HG02571 (cell line): Measurements from ENCODE around the gene FOXC2.
A peak's percentile ranks its signal among the peaks of the same experiment; 100 is the strongest.
"Not testable (repeated sequence)": the region's sequence is repeated elsewhere in the genome, so short reads cannot be mapped to it uniquely, and the experiment has no call there.

Experiments
- ATAC-seq: cut with Tn5 transposase; IDR thresholded peaks from one replicate; pipeline ENCODE4 v1.9.1; 2021; ENCODE audit warnings: mild to moderate bottlenecking, moderate library complexity; ENCODE audit not compliant: unreplicated experiment

The FOXC2 gene

DNA sequence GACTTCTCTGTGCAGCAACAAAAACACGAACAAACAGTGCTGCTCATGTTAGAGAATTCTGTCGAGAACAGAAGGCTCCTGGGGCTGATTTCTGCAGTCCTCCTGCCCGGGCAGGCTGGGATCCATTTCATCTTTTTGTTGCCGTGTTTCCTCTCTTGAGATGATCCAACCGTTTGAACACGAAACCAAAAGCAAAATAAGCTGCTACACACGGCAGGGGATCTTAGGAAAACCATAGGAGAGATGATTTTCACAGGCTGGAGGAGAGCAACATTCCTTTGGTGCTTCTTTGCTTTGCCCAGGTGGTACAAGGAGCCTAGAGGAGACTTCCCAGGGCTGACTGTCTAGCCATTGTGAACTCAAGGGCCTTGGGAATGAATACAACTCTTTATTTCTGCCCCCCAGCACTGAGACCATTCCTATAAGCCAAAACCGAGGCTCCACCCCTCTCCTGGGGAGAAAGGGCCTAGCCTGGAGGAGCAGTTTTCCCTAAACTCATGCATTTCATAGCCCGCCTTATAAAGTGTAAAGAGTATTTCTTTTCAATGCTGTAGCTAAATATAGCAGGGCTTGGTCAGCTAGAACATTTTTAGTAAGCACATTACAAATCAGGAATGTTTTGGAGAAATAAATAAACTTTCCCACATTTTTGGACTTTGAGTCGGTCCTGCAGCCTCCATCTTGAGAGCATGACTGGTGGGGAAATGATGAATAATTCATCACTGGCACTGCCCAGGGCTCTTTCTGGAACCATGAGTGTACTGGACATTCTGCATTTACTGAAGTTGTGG lies 19.4 kb downstream of the FOXC2 start:
- no peak for ATAC-seq

GRCh38 chr16:86587487-86587886 lies 20.9 kb downstream of the FOXC2 start:
- no peak for ATAC-seq

DNA sequence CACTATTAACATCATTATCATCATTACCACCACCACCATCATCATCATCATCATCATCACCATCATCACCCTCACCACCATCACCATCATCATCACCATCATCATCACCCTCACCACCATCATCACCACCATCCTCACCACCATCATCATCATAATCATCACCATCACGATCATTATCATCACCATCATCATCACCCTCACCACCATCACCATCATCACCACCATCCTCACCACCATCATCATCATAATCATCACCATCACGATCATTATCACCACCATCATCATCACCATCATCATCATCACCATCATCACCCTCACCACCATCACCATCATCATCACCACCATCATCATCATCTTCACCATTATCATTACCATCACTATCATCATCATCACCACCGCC lies 21.3 kb downstream of the FOXC2 start:
- not testable (repeated sequence) for ATAC-seq

GRCh38 chr16:86590501-86591144 lies 24.0 kb downstream of the FOXC2 start:
- no peak for ATAC-seq

- no peak for ATAC-seq
Measured at GRCh38 chr16:86591270-86591669, 24.6 kb downstream of the FOXC2 start.

GRCh38 chr16:86593913-86594620 lies 27.4 kb downstream of the FOXC2 start:
- ATAC-seq = no peak

DNA sequence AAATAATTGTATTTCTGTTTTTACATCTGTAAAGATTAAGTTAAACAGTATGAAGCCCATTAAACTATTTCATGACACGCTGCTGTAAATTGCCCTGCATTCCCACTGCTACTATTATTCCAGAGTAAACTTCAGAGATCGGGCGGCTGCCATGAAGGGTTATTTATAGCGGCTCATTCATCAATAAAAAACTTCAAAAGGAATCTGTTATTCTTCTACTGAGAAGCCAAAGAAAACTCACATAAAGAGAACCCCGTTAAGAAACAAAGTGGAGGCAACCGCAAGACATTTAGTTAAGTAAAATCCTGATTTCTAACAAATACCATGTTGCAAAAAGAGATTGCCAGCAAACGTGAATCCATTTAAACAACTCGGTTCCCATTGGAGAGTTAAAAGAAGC lies 28.1 kb downstream of the FOXC2 start:
- no peak for ATAC-seq

GRCh38 chr16:86595983-86596605 lies 29.5 kb downstream of the FOXC2 start:
- no peak for ATAC-seq

DNA sequence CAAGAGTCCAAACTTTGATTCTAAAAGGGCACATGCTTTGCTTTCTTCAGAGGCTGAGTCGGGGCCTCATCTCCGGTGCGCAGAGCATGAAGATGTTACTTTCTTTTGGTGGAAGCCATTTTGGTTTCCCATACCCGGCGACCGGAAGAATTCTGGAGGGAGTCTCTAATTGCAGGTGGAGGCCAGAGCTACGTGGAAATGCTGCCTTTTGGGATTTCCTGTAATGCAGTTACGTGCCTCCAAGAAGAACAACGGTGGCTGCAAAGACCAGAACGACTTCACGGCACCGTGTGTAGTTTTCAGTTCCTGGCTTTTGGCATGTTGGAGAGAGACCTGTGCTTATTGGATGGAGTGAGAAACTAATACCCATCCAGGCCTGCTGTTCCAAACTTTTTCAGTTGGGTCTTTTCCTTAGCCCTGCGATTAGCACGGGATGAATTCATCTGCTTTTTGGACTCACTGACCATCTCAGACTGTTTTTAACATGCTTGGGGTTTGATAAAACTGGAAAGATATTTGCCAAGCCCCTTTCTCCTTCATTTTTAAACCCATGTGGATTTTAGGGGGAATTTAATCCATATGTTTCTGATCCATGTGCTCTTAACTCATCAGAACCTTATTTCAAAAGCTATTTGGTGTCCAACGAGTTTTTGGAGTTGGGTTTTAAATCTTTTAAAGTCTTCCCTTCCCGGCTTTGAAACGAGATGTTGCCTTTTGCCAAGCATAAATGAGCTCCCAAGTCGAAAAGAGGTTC lies 30.7 kb downstream of the FOXC2 start:
- ATAC-seq = no peak

DNA sequence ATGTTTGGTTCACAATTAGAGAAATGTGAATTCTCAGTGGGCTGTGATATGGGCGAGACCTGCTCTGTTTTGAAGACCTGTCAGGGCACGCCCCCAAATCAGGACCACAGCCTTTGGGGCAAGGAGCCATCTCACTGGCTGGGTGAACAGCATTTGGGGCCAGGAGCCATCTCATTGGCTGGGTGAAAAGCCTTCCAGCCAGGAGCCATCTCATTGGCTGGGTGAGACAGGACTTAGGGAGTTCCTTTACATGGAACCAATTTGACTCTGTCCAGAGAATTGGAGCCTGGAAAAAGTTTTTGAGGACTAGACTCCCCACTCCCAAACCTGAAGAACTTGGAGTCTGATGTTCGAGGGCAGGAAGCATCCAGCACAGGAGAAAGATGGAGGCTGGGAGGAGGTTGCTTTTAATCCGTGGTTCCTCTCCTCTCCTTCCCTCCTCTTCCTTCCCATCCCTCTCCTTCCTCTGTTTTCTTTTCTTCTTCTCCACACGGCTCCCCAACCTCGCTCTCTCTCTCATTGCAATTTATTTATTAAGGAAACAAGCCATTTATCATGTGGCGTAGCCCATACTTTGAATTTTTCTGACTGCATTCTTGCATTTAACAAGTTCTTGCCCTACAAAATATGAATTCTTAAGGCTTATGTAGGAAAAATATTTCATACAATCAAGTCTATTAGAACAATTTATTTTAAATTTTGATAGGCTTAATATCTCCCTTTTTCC lies 31.4 kb downstream of the FOXC2 start:
- ATAC-seq = no peak

DNA sequence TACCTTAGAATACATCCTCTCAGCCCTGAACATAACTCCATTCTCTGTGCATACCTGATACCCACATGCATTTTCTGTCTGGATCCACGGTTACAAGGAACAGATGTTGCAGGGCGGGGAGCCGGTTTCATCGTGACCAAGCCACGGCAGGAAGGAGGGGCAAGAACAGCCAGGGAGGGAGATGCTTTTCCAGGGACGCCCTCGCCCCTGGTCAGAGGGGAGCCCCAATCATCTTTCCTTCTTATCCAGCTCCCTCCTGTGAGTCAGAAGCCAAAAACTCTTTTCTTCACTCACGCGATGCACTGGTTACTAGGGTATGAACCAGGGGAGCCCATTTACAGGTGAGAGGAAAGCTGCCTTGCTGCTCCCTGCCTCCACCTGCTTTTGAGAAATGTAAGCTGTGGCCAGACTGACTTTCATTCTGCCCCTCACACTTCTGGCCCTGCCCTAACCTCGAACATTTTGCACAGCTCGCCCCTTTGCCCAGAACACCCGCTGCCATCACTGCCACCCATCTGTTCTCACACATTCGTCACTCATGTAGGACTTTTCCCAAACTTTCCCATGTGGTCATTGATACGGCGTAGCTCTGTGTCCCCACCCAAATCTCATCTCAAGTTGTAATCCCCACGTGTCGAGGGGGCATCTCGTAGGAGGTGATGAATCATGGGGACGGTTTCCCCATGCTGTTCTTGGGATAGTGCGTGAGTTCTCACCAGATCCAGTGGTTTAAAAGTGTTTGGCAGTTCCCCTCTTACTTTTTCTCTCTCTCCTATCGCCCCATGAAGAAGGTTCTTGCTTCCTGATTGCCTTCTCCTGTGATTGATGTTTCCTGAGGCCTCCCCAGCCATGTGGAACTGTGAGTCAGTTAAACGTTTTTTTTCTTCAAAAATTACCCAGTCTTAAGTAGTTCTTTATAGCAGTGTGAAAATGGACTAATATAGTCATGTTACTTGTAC lies 32.3 kb downstream of the FOXC2 start:
- ATAC-seq = no peak

DNA sequence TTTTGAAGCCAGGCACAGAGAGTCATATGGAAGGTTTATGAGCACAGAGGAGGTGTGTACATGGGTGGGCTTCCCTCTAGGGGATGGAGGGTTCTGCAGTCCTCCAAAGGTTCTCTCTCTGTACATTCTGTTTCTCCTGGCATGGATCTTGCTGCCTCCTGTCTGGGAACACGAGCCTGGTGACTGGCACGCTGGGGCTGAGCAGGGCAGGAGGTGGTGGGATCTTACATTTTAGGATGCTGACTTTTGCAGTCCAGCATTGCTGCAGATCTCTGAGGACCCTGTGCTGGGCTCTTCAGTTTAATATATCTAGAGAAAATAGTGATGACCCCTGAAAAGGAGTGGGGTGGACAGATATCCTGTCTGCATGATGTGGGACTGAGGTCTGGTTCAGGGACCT lies 34.7 kb downstream of the FOXC2 start:
- ATAC-seq = no peak

GRCh38 chr16:86602521-86602920 lies 35.9 kb downstream of the FOXC2 start:
- ATAC-seq = no peak

- ATAC-seq = peak; percentile 56
Measured at GRCh38 chr16:86604436-86605193, 38.0 kb downstream of the FOXC2 start.

DNA sequence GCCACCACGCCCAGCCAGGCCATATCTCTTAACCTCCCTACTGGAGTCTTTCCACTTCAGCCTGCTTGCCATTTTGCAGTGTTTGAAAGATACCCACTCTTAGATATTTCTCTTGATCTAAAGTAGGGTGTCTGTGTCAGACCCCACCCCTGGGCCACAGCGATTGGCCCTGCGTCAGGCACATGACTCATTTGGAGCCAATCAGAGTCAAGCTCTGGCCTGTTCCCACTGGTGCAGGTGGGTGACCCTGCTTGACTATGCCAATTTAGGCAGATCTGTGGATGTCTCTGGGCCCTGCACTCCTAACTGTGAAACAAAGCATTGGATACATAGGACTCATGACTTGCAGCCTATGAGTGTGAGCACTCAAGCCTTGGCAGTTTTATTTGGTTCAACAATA lies 39.3 kb downstream of the FOXC2 start:
- ATAC-seq = no peak

GRCh38 chr16:86608301-86608747 lies 41.7 kb downstream of the FOXC2 start:
- ATAC-seq = no peak

DNA sequence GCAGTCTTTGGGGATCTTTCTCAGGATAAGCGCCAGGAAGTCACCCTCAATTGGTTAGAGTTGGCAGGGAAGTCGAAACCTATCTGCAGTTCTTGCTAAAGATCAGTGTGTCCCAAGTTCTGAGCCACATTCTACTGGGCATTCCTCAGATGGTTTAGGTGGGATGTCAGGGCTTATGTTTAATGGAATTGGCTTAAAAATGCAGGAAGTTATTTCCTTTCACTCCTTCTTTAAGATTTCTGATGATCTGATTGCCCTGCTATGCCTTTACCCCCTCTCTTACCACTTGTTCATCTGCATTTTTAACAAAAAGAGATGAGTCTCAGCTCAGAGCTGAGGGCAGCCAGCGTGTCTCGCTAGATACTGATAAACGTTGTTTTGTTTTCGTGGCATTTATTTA lies 42.5 kb downstream of the FOXC2 start:
- no peak for ATAC-seq

DNA sequence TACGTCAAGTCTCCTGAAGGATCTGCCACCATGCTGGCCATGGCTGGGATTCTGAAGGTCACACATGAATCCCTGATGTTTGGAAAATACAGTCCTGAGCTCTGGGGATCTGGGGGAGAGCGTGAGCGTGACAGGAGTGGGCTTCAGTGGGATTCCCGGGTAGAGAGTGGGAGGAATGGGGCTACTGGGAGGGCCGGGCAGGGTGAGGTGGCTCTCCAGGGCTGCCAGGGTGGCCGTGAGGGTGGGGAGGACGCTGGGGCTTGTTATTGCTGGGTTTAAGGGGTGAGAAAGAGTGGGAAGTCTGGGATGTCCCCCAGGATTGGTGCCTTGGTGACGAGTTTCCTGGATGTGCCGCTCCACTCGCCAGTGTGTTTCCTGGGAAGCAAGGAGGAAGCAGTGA lies 43.0 kb downstream of the FOXC2 start:
- ATAC-seq = no peak
